Activated CD8-positive, alpha-beta memory T cell treated with anti-CD3 and anti-CD28 coated beads, Interleukin-2, amount 50 U/mL, for 1 hour (primary cell): ENCODE data around the gene AGMO.

Experiments used
- DNase-seq: peaks from one replicate; pipeline ENCODE4 v3.0.0-alpha.2; 2020; ENCODE audit errors: extremely low read depth

The AGMO gene

GRCh38 chr7:15561835-15562234 is at the start of gene AGMO:
Gene AGMO (minus strand): TSS chr7:15562015.
- DNase-seq: no peak

GRCh38 chr7:15610503-15610902 is 48.7 kb upstream of the AGMO start:
- no peak for DNase-seq

GRCh38 chr7:15609287-15609686 is 47.5 kb upstream of the AGMO start:
- DNase-seq: no peak

GRCh38 chr7:15607529-15608210 is 45.9 kb upstream of the AGMO start:
- DNase-seq: no peak

GRCh38 chr7:15606561-15606960 is 44.7 kb upstream of the AGMO start:
- no peak for DNase-seq

- DNase-seq: no peak
These were observed 42.4 kb upstream of the AGMO start for GRCh38 chr7:15604166-15604565.

- no peak for DNase-seq
These were observed 41.3 kb upstream of the AGMO start for GRCh38 chr7:15603124-15603523.

GRCh38 chr7:15602236-15602635 is 40.4 kb upstream of the AGMO start:
- no peak for DNase-seq

- DNase-seq: no peak
These were observed 39.4 kb upstream of the AGMO start for GRCh38 chr7:15601175-15601574.

- no peak for DNase-seq
These were observed 38.5 kb upstream of the AGMO start for GRCh38 chr7:15600298-15600697.

- DNase-seq: no peak
These were observed 32.6 kb upstream of the AGMO start for GRCh38 chr7:15594461-15594860.

- DNase-seq: no peak
These were observed 31.6 kb upstream of the AGMO start for GRCh38 chr7:15593382-15593781.

- no peak for DNase-seq
These were observed 24.5 kb upstream of the AGMO start for GRCh38 chr7:15586266-15586665.

- DNase-seq: no peak
These were observed 22.8 kb upstream of the AGMO start for GRCh38 chr7:15584575-15584974.

- DNase-seq: no peak
These were observed 21.0 kb upstream of the AGMO start for GRCh38 chr7:15582773-15583172.

- DNase-seq: no peak
These were observed 19.6 kb upstream of the AGMO start for GRCh38 chr7:15581352-15581951.

- DNase-seq: no peak
These were observed 19.0 kb upstream of the AGMO start for GRCh38 chr7:15580604-15581351.

GRCh38 chr7:15577600-15577999 is 15.8 kb upstream of the AGMO start:
- no peak for DNase-seq

- DNase-seq: no peak
These were observed 9.6 kb upstream of the AGMO start for GRCh38 chr7:15571301-15571878.

GRCh38 chr7:15567652-15568051 is 5.8 kb upstream of the AGMO start:
- no peak for DNase-seq

- DNase-seq: no peak
These were observed 5.2 kb upstream of the AGMO start for GRCh38 chr7:15567036-15567435.

GRCh38 chr7:15566476-15566875 is 4.7 kb upstream of the AGMO start:
- no peak for DNase-seq

GRCh38 chr7:15560968-15561367 is 847 bp downstream of the AGMO start:
- DNase-seq: no peak
